Measurements from ENCODE around the gene ANKRD6. TPM values are rescaled to one million over a fixed set of nuclear protein-coding genes. Genes with fewer than 3 reads are reported as not detected.

ANKRD6 gene
- total RNA-seq, 1 experiment from 2014 or later: 20.5 TPM

- ChIA-PET POLR2A (no interaction called here), CTCF (no interaction called here)
- H3K27ac Mint-ChIP-seq (ENCODE audit: unreplicated experiment): no peak overlapping the region
- H3K4me1 Mint-ChIP-seq (ENCODE audit: low read depth, unreplicated experiment): no peaks in the 10 kb centered on the region
- no peaks in the 10 kb centered on the region for H3K9me3 Mint-ChIP-seq (ENCODE audit: unreplicated experiment)
- intact Hi-C loops (cut with micrococcal nuclease; ENCODE audit: unreplicated experiment): no loop called here
- DNase-seq: no peak
- H3K4me3 Mint-ChIP-seq (ENCODE audit: unreplicated experiment): no peak overlapping the region
- H3K36me3 Mint-ChIP-seq (ENCODE audit: insufficient read depth, unreplicated experiment): peaks cover 84% of the 10 kb centered on the region
- peaks cover 2% of the 10 kb centered on the region for H3K36me3 ChIP-seq (ENCODE audit: control insufficient read depth, insufficient read depth, low read length)
- TF ChIP-seq, protein P1, sequence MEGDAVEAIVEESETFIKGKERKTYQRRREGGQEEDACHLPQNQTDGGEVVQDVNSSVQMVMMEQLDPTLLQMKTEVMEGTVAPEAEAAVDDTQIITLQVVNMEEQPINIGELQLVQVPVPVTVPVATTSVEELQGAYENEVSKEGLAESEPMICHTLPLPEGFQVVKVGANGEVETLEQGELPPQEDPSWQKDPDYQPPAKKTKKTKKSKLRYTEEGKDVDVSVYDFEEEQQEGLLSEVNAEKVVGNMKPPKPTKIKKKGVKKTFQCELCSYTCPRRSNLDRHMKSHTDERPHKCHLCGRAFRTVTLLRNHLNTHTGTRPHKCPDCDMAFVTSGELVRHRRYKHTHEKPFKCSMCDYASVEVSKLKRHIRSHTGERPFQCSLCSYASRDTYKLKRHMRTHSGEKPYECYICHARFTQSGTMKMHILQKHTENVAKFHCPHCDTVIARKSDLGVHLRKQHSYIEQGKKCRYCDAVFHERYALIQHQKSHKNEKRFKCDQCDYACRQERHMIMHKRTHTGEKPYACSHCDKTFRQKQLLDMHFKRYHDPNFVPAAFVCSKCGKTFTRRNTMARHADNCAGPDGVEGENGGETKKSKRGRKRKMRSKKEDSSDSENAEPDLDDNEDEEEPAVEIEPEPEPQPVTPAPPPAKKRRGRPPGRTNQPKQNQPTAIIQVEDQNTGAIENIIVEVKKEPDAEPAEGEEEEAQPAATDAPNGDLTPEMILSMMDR (IDR thresholded peaks at IDR 0.05; ENCODE audit: insufficient read depth in 1 of 2, low read depth in 1 of 2, low read length in 1 of 2, severe bottlenecking in 1 of 2, unreplicated experiment in 1 of 2): no peak
- BruUV-seq (replicated peaks): no TSS peak
- no peaks in the 10 kb centered on the region for H3K9me3 ChIP-seq
- H3K27me3 ChIP-seq (replicated peaks; ENCODE audit: control insufficient read depth, insufficient read depth, low read length): no peaks in the 10 kb centered on the region
- no peak overlapping the region for H3K4me3 ChIP-seq (ENCODE audit: low read depth, low read length)
- H3K4me1 ChIP-seq: no peaks in the 10 kb centered on the region
- no peaks in the 10 kb centered on the region for H3K27me3 Mint-ChIP-seq (ENCODE audit: insufficient read depth, unreplicated experiment)
These were observed 246.5 kb downstream of the ANKRD6 start for GRCh38 chr6:89679215-89680120.

DNA sequence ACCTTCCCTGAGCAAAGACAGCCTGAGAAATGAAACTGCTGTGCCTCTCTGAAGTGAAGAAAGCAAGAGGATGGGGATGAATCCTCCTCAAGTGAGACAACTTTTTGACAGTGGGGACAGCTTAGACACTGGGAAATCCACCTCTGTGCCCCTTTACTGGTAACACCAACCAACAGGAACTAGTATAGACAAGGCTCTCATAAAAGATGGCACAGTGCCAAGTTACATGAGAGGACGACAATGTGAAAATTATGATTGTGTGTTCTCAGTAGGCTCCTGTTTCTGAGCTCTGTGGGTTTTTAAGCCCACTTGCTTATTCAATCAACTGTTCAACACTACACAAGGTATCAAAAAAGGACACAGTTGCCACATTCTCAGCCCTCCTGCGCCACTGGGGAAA is 247.2 kb downstream of the ANKRD6 start:
- Histone ChIP-seq H3K36me3 (ENCODE audit: control insufficient read depth, insufficient read depth, low read length) (peaks cover 2% of the 10 kb centered on the region), H3K4me3 (ENCODE audit: low read depth, low read length) (no peak overlapping the region), H3K27me3 (replicated peaks; ENCODE audit: control insufficient read depth, insufficient read depth, low read length) (no peaks in the 10 kb centered on the region), H3K4me1 (no peaks in the 10 kb centered on the region), H3K9me3 (no peaks in the 10 kb centered on the region)
- no peak overlapping the region for H3K4me3 Mint-ChIP-seq (ENCODE audit: unreplicated experiment)
- H3K4me1 Mint-ChIP-seq (ENCODE audit: low read depth, unreplicated experiment): no peaks in the 10 kb centered on the region
- peaks cover 84% of the 10 kb centered on the region for H3K36me3 Mint-ChIP-seq (ENCODE audit: insufficient read depth, unreplicated experiment)
- H3K27ac Mint-ChIP-seq (ENCODE audit: unreplicated experiment): no peak overlapping the region
- H3K9me3 Mint-ChIP-seq (ENCODE audit: unreplicated experiment): no peaks in the 10 kb centered on the region
- POLR2A ChIA-PET: no interaction called here
- no peaks in the 10 kb centered on the region for H3K27me3 Mint-ChIP-seq (ENCODE audit: insufficient read depth, unreplicated experiment)
- intact Hi-C loops (cut with micrococcal nuclease; ENCODE audit: unreplicated experiment): no loop called here
- TF ChIP-seq, protein P1 (IDR thresholded peaks at IDR 0.05; ENCODE audit: insufficient read depth in 1 of 2, low read depth in 1 of 2, low read length in 1 of 2, severe bottlenecking in 1 of 2, unreplicated experiment in 1 of 2): no peak
- no peak for DNase-seq
- no TSS peak for BruUV-seq (replicated peaks)
- CTCF ChIA-PET: no interaction called here

DNA sequence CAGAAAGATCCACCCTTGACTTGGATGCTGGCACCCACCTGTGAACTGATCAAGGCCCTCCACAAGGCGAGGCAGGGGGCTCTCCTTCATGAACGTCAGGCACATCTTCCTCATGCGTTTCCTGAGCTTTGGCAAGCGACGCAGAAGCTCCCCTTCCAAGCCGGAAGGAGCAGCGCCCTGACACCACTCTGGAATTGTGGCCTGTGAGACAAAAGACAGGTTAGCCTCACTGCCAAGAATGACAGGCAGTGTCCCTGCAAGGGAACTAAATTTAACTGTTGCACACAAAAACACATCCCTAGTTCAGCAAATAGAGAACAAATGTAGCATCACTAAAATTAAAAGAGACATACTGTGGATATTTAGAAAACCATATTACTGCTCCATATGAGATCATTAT is 247.6 kb downstream of the ANKRD6 start:
- Mint-ChIP-seq H3K4me3 (ENCODE audit: unreplicated experiment) (no peak overlapping the region), H3K4me1 (ENCODE audit: low read depth, unreplicated experiment) (no peaks in the 10 kb centered on the region), H3K27me3 (ENCODE audit: insufficient read depth, unreplicated experiment) (no peaks in the 10 kb centered on the region), H3K27ac (ENCODE audit: unreplicated experiment) (no peak overlapping the region), H3K9me3 (ENCODE audit: unreplicated experiment) (no peaks in the 10 kb centered on the region), H3K36me3 (ENCODE audit: insufficient read depth, unreplicated experiment) (peaks cover 84% of the 10 kb centered on the region)
- no peaks in the 10 kb centered on the region for H3K27me3 ChIP-seq (replicated peaks; ENCODE audit: control insufficient read depth, insufficient read depth, low read length)
- H3K36me3 ChIP-seq (ENCODE audit: control insufficient read depth, insufficient read depth, low read length): no peaks in the 10 kb centered on the region; the same call in none of the 2 replicates
- no peaks in the 10 kb centered on the region for H3K9me3 ChIP-seq
- intact Hi-C loops (cut with micrococcal nuclease; ENCODE audit: unreplicated experiment): no loop called here
- DNase-seq: no peak
- BruUV-seq (replicated peaks): no TSS peak
- H3K4me3 ChIP-seq (ENCODE audit: low read depth, low read length): no peak overlapping the region
- CTCF ChIA-PET: no interaction called here
- POLR2A ChIA-PET: no interaction called here
- TF ChIP-seq, protein P1 (IDR thresholded peaks at IDR 0.05; ENCODE audit: insufficient read depth in 1 of 2, low read depth in 1 of 2, low read length in 1 of 2, severe bottlenecking in 1 of 2, unreplicated experiment in 1 of 2): no peak
- no peaks in the 10 kb centered on the region for H3K4me1 ChIP-seq

Data from Caco-2 (cell line).